ENCODE data around the gene TGFBR3L.
A peak's percentile ranks its signal among the peaks of the same experiment; 100 is the strongest.

TGFBR3L gene

DNA sequence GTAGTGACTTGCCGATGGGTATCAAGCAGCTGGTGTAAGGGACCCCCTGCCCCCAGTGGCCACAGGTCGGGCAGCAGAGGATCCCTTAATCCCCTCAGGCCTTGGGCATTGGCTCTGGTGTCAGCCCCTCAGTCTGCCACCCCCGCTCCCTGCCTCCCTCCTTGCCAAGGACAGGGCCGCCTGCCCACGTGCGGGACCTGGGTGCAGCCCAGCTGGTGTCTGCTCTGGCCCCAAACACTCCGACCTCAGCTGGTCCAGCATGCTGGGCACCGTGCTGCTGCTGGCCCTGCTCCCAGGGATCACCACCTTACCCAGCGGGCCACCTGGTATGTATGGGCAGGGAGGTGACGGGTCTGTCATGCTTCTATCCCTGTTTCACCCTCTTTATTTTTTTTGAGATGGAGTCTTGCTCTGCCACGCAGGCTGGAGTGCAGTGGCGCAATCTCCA, at the start of gene TGFBR3L:
Gene TGFBR3L, plus strand, starts transcription at position 233 of the 448 bp plus-strand sequence.
- no peak within 1 kb of the TSS for H3K4me3 ChIP-seq (ENCODE audit: low read depth, low read length)
- DNase-seq (ENCODE audit: low read depth): no peak
- TF ChIP-seq, protein P1, sequence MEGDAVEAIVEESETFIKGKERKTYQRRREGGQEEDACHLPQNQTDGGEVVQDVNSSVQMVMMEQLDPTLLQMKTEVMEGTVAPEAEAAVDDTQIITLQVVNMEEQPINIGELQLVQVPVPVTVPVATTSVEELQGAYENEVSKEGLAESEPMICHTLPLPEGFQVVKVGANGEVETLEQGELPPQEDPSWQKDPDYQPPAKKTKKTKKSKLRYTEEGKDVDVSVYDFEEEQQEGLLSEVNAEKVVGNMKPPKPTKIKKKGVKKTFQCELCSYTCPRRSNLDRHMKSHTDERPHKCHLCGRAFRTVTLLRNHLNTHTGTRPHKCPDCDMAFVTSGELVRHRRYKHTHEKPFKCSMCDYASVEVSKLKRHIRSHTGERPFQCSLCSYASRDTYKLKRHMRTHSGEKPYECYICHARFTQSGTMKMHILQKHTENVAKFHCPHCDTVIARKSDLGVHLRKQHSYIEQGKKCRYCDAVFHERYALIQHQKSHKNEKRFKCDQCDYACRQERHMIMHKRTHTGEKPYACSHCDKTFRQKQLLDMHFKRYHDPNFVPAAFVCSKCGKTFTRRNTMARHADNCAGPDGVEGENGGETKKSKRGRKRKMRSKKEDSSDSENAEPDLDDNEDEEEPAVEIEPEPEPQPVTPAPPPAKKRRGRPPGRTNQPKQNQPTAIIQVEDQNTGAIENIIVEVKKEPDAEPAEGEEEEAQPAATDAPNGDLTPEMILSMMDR (IDR thresholded peaks at IDR 0.05; ENCODE audit: low read depth, low read length, missing control alignments): no peak

DNA sequence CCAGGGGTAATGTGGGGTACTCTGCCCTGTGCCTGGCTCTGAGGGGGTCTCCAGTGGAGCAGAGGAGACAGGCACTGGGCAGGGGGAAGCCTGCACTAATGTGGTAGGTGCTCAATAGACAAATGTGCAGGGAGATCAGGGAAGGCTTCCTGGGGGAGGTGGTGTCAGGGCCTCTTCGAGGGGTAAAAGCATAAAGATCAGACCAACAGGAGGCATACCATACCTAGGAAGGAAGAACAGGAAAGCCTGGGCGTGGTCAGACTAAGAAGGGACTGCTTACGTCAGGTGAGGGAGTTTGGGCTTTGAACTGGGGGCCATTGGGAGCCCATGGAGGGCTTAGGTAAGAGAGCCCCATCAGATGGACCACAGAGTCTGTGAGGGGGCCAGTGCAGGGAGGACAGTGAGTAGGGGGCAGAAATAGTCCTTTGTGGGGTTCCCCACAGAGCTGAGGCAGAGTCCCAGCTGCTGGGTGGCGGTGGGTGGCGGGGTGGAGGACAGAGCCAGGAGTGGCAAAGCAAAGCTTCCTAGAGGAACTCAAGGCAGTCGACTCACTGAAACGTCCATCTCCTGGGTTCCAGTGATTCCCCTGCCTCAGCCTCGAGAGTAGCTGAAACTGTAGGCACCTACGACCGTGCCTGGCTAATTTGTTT, 49.2 kb upstream of the TGFBR3L start:
- peak overlapping the region; percentile 36 for H3K4me3 ChIP-seq (ENCODE audit: low read depth, low read length)
- TF ChIP-seq, protein P1 (IDR thresholded peaks at IDR 0.05; ENCODE audit: low read depth, low read length, missing control alignments): no peak
- no peak for DNase-seq (ENCODE audit: low read depth)

DNA sequence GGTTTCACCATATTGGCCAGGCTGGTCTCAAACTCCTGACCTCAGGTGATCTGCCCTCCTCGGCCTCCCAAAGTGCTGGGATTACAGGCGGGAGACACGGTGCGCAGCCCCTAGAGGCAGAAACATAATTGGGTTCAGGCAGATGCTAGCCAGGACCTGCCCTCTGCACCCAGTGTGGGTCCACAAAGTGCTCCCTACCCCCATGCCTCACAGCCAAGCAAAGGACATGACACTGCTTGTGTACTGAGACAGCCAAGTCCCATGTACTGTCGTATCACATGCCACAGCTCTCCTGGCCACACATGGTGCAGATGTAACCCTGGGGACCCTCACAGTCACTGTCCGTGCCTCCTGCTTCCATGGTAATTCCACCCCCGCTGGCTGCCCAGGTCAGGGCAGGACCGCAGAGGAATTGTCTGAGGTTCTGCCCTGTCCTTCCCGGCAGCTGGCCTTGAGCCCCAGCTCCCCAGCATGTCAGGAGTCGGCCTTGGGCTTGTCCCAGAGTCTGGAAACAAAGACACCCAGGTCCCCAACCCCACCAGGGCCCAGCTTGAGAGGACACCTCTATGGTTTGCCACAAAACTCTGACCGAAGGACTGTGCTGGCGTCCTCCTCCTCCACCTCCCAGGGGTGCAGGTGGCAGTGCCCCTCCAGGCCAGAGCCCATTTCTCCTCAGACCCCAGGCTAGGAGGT, 48.1 kb upstream of the TGFBR3L start:
- TF ChIP-seq, protein P1 (IDR thresholded peaks at IDR 0.05; ENCODE audit: low read depth, low read length, missing control alignments): no peak
- DNase-seq (ENCODE audit: low read depth): no peak

DNA sequence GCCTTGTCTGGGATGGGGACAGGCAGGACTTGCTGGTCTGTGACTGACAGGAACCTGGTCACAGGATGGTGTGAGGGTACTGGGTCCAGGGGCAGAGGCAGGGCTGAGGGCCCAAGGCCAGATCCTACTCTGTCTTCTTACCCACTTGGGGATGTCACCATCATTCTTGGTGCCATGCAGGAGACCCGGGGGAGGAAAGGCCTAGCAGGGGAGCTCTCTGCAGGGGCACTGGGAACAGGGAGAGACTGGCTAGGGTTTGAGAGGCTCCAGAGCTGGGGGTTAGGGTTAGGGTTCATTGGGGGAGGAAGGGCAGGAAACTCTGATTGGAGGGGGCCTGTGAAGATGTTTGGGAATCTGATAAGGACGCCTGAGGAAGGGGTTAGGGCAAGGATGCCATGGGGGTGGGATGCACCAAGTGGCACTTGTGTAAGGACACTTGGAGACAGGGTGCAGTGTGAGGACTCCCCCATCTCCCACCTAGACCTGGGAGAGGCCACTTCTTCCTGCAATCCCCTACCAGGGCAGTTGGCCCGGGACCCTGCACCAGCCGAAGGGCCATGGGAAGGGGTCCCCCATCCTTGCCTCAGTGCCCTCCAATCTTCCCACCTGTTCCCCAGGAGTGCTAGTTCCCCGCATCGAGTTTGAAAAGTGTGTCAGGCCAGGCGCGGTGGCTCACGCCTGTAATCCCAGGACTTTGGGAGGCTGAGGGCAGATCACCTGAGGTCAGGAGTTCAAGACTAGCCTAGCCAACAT, 47.4 kb upstream of the TGFBR3L start:
- DNase-seq (ENCODE audit: low read depth): no peak
- H3K4me3 ChIP-seq (ENCODE audit: low read depth, low read length): no peak overlapping the region
- TF ChIP-seq, protein P1 (IDR thresholded peaks at IDR 0.05; ENCODE audit: low read depth, low read length, missing control alignments): no peak

More for the DNA sequence above, 48.1 kb upstream of the TGFBR3L start:
- H3K4me3 ChIP-seq (ENCODE audit: low read depth, low read length): no peak overlapping the region

DNA sequence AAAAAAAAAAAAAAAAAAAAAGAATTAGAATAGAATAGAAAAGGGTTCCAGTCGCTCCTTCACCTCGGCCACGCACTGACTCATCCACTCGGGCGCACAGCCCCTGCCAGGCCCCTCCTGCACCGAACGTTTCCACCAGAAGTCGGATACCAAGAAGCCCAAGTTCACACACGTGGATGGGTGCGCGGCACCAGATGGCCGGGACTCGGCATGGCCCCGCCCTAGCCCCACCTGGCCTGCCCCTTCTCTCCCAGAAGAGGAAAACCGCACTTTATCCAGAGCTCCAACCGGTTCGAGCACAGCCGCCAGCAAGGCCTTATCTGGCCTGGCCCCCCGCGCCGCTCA, 46.3 kb upstream of the TGFBR3L start:
- DNase-seq (ENCODE audit: low read depth): no peak
- no peak overlapping the region for H3K4me3 ChIP-seq (ENCODE audit: low read depth, low read length)
- TF ChIP-seq, protein P1 (IDR thresholded peaks at IDR 0.05; ENCODE audit: low read depth, low read length, missing control alignments): no peak

DNA sequence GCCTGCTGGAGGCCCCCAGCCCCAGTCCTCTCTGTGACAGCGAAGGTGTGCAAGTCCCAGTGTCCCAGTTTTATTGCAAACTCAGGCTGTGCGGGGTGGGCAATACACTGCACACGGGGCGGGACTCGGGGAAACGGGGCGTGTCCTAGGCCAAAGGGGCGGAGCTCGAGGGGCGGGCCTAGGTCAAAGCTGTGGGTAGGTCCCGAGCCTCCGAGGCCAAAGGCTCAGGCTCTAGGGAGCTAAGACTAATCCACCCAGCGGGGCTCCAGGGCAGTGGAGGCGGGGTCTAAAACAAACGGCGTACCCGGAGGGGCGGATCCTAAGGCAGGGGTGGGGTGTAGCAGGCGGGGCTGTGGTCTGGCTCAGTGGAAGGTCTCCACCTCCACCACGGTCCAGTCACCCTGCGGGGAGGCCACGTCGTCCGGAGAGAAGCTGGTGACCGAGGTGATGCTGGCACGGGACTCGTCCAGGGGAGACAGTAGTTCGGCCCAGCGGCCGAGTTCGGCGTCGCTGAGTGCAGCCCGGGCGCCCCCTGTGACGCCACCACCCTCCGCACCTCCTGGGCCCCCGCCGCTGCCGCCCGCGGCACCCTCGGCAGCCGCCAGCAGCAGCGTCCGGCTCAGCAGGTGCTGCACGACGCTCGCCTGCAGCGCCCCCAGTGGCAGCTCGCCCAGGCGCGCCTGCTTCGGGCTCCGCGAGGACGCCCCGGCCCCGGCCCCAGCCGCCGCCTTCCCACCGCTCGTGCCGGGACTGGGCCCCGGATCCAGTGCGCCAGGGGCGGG, 45.8 kb upstream of the TGFBR3L start:
- H3K4me3 ChIP-seq (ENCODE audit: low read depth, low read length): peak overlapping the region; percentile 50
- TF ChIP-seq, protein P1 (IDR thresholded peaks at IDR 0.05; ENCODE audit: low read depth, low read length, missing control alignments): peak; percentile 65
- peak; percentile 49 for DNase-seq (ENCODE audit: low read depth)

All from GM12864 (cell line).